T-helper 1 cell (primary cell): Measurements from ENCODE around the gene ARHGAP40.
"Not testable (repeated sequence)": the region's sequence is repeated elsewhere in the genome, so short reads cannot be mapped to it uniquely, and the experiment has no call there.

Experiments
- DNase-seq, 5 donors: peaks; one replicate each; pipeline ENCODE4 v3.0.0-alpha.2; 2012 to 2020

ARHGAP40 gene

GRCh38 chr20:38589351-38589750 is 12.3 kb upstream of the ARHGAP40 start:
- no peak for DNase-seq

GRCh38 chr20:38589967-38590675 is 11.5 kb upstream of the ARHGAP40 start:
- no peak for DNase-seq

GRCh38 chr20:38590676-38591473 is 10.7 kb upstream of the ARHGAP40 start:
- DNase-seq = no peak

GRCh38 chr20:38591474-38592410 is 9.9 kb upstream of the ARHGAP40 start:
- DNase-seq = no peak

- DNase-seq = not testable (repeated sequence)
These were observed 9.2 kb upstream of the ARHGAP40 start for GRCh38 chr20:38592411-38592790.

GRCh38 chr20:38594281-38594680 is 7.3 kb upstream of the ARHGAP40 start:
- DNase-seq = not testable (repeated sequence)

GRCh38 chr20:38595886-38596285 is 5.7 kb upstream of the ARHGAP40 start:
- DNase-seq = not testable (repeated sequence)

- DNase-seq = no peak
These were observed 2.2 kb upstream of the ARHGAP40 start for GRCh38 chr20:38599410-38599882.

GRCh38 chr20:38600057-38600456 is 1.6 kb upstream of the ARHGAP40 start:
- DNase-seq = no peak

GRCh38 chr20:38602185-38602581 is 574 bp downstream of the ARHGAP40 start:
- no peak for DNase-seq

- DNase-seq = no peak
These were observed 1.7 kb downstream of the ARHGAP40 start for GRCh38 chr20:38603286-38603685.

- no peak for DNase-seq
These were observed 3.3 kb downstream of the ARHGAP40 start for GRCh38 chr20:38604873-38605303.

GRCh38 chr20:38607351-38607750 is 5.7 kb downstream of the ARHGAP40 start:
- DNase-seq = no peak

GRCh38 chr20:38608188-38608587 is 6.6 kb downstream of the ARHGAP40 start:
- no peak for DNase-seq

GRCh38 chr20:38609815-38610214 is 8.2 kb downstream of the ARHGAP40 start:
- no peak for DNase-seq

- DNase-seq = no peak
These were observed 8.9 kb downstream of the ARHGAP40 start for GRCh38 chr20:38610521-38610920.

- DNase-seq = no peak
These were observed 11.3 kb downstream of the ARHGAP40 start for GRCh38 chr20:38612751-38613515.

- DNase-seq = no peak
These were observed 13.7 kb downstream of the ARHGAP40 start for GRCh38 chr20:38615283-38615682.

GRCh38 chr20:38616457-38616856 is 14.8 kb downstream of the ARHGAP40 start:
- DNase-seq = no peak

GRCh38 chr20:38617011-38617829 is 15.6 kb downstream of the ARHGAP40 start:
- DNase-seq = no peak

- DNase-seq = no peak
These were observed 16.2 kb downstream of the ARHGAP40 start for GRCh38 chr20:38617830-38618196.
